ENCODE data around the gene RERE.
"Not testable (repeated sequence)": the region's sequence is repeated elsewhere in the genome, so short reads cannot be mapped to it uniquely, and the experiment has no call there.

GRCh38 chr1:8621785-8622348 is 195.6 kb downstream of the RERE start:
- TF ChIP-seq POLR2AphosphoS5, CTCF, POLR2A (IDR thresholded peaks at IDR 0.05): not testable (repeated sequence)
